Body of pancreas (tissue), 4 donors: ENCODE data around the gene TSHZ3. TPM values are rescaled to one million over a fixed set of nuclear protein-coding genes. Genes with fewer than 3 reads are reported as not detected.

Experiments
- ATAC-seq: fragments of 150-250 bp; one replicate; pipeline ENCODE4 v1.9.1; 2016
- DNase-seq, 4 donors: peaks; one replicate each; pipeline ENCODE4 v3.0.0-alpha.2; 2019
- H3K27ac ChIP-seq, 4 donors: fragments of 200-600 bp; sonication (generic); 1 replicate in 3 of 4; 2 replicates in 1 of 4; pipeline versions ENCODE4 v1.5.1 to v1.6.1; 2016 to 2019; ENCODE audit warnings: mild to moderate bottlenecking in 1 of 4, mixed read lengths in 1 of 4, moderate library complexity in 1 of 4
- H3K27me3 ChIP-seq, 2 donors: fragments of 200-600 bp; sonication (generic); one replicate each; pipeline ENCODE4 v1.6.0; 2016; ENCODE audit warnings: mild to moderate bottlenecking in 1 of 2
- H3K36me3 ChIP-seq, 2 donors: fragments of 200-600 bp; sonication (generic); replicated peaks in 1 of 2; 2 replicates each; pipeline ENCODE4 v1.5.1; 2016; ENCODE audit warnings: low read depth in 2 of 2; ENCODE audit not compliant: insufficient read depth in 1 of 2
- H3K4me1 ChIP-seq: fragments of 200-600 bp; sonication (generic); one replicate; pipeline ENCODE4 v1.6.0; 2016
- H3K4me3 ChIP-seq, 2 donors: fragments of 200-600 bp; sonication (generic); 1 replicate in 1 of 2; 2 replicates in 1 of 2; pipeline ENCODE4 v1.5.1; 2016 to 2019
- H3K9me3 ChIP-seq, 3 donors: fragments of 200-600 bp; sonication (generic); 1 replicate in 2 of 3; 2 replicates in 1 of 3; pipeline ENCODE4 v1.5.1; 2016
- POLR2A ChIP-seq, 3 donors: fragments of 450-650 bp; IDR thresholded peaks; one replicate each; pipeline ENCODE4 v1.6.1; 2016; ENCODE audit warnings: antibody characterized with exemption in 3 of 3, mild to moderate bottlenecking in 2 of 3
- WGBS, 2 donors: methylation state at CpG; one replicate each; pipeline ENCODE4 v1.1.5; 2017; 5-methylcytosine and 5-hydroxymethylcytosine counted together
- intact Hi-C: fragments of 100-400 bp; cut with DNase I; formaldehyde crosslinking; loops from one replicate; pipeline ENCODE4 v1.15.1; 2023
- total RNA-seq, 2 donors: library from RNA; depleted of rRNA; stranded (reverse); fragments of >200 nt; gene quantifications; one replicate each; pipeline ENCODE4 v1.1.0, GENCODE V29; 2016
- TF ChIP-seq, protein P1 (sequence below), 7 experiments: fragments of 450-650 bp in 4 of 7; fragments of 200-600 bp in 3 of 7; sonication (generic) in 3 of 7; IDR thresholded peaks; one replicate each; pipeline ENCODE4 v1.5.1; 2016 to 2019; ENCODE audit warnings: antibody characterized with exemption in 7 of 7

TSHZ3 gene
- total RNA-seq, 2 donors from 2014 or later, result 1.3 to 3.0 TPM

DNA sequence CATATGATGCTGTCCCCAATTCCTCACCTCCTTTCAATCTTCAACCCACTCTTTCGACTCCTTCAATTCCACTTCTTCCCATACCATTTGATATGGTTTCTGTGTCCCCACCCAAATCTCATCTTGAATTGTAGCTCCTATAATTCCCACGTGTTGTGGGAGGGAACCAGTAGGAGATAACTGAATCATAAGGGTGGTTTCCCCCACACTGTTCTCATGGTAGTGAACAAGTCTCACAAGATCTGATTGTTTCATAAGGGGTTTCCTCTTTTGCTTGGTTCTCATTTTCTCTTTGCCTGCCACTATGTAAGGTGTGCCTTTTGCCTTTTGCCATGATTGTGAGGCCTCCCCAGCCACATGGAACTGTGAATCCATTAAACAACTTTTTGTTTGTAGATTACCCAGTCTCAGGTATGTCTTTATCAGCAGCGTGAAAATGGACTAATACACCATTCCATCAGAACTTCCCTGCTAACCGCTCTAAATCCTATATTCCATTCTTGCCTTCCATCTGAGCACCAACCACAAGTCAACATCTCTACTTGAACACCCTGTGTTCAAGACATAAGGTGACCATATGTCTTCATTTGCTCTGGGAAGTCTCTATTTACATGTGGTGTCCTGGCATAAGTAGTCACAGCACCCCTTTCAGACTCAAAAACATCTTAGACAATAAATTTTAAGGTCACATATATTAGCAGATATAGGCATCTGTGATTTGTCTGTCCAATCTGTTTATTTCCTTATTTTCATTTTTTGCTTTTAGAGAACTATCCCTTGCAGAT is 122.9 kb downstream of the TSHZ3 start:
- no peak overlapping the region for H3K4me3 ChIP-seq
- no peaks in the 10 kb centered on the region for H3K36me3 ChIP-seq
- no peaks in the 10 kb centered on the region for H3K27me3 ChIP-seq
- no peaks in the 10 kb centered on the region for H3K4me1 ChIP-seq
- no peak for DNase-seq
- ATAC-seq, result no peak
- intact Hi-C loops, result no loop called here
- H3K27ac ChIP-seq, result no peak overlapping the region
- no peaks in the 10 kb centered on the region for H3K9me3 ChIP-seq
- 77% methylated on average over 4 of the region's 4 CpGs for WGBS, 2 donors
- TF ChIP-seq, protein P1, sequence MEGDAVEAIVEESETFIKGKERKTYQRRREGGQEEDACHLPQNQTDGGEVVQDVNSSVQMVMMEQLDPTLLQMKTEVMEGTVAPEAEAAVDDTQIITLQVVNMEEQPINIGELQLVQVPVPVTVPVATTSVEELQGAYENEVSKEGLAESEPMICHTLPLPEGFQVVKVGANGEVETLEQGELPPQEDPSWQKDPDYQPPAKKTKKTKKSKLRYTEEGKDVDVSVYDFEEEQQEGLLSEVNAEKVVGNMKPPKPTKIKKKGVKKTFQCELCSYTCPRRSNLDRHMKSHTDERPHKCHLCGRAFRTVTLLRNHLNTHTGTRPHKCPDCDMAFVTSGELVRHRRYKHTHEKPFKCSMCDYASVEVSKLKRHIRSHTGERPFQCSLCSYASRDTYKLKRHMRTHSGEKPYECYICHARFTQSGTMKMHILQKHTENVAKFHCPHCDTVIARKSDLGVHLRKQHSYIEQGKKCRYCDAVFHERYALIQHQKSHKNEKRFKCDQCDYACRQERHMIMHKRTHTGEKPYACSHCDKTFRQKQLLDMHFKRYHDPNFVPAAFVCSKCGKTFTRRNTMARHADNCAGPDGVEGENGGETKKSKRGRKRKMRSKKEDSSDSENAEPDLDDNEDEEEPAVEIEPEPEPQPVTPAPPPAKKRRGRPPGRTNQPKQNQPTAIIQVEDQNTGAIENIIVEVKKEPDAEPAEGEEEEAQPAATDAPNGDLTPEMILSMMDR (IDR thresholded peaks at IDR 0.05), result no peak
- no peak for TF ChIP-seq POLR2A (IDR thresholded peaks at IDR 0.05)
